ENCODE results near the gene TGM1. TPM values are rescaled to one million over a fixed set of nuclear protein-coding genes. Genes with fewer than 3 reads are reported as not detected.
A peak's percentile ranks its signal among the peaks of the same experiment; 100 is the strongest.

Gene TGM1
- total and polyA plus RNA-seq, 12 donors, result 0.28 to 2.7 (median 0.89) TPM; not detected in 1

GRCh38 chr14:24211311-24211710 is 51.7 kb downstream of the TGM1 start:
- peaks cover 0 to 49% of the 10 kb centered on the region in 2 donors for H3K36me3 ChIP-seq (replicated peaks in 1 of 2)
- peak in 2 of 7 donors; percentile 9 to 22 for DNase-seq

GRCh38 chr14:24207625-24208024 is 55.4 kb downstream of the TGM1 start:
- Histone ChIP-seq H3K4me1 (replicated peaks in 1 of 2) (peaks cover 7 to 12% of the 10 kb centered on the region in 2 donors), H3K9me3 (replicated peaks in 1 of 3) (no peaks in the 10 kb centered on the region), H3K36me3 (replicated peaks in 1 of 2) (peaks cover 0 to 57% of the 10 kb centered on the region in 2 donors), H3K27ac (no peak overlapping the region), H3K4me3 (no peak overlapping the region), H3K27me3 (no peaks in the 10 kb centered on the region)
- TF ChIP-seq CTCF (IDR thresholded peaks at IDR 0.05), result no peak
- no peak for TF ChIP-seq POLR2A (IDR thresholded peaks at IDR 0.05)
- intact Hi-C loops (cut with DNase I), result no loop called here
- WGBS, 4 donors, result 94 to 100% (median 99%) methylated on average over 2 of the region's 2 CpGs
- DNase-seq, result peak in 1 of 7 donors; percentile 4

More at GRCh38 chr14:24211311-24211710, 51.7 kb downstream of the TGM1 start:
- H3K4me1 ChIP-seq (replicated peaks in 1 of 2), result peaks cover 17 to 25% of the 10 kb centered on the region in 2 donors
- intact Hi-C loops (cut with DNase I), result no loop called here
- H3K27ac ChIP-seq, result no peak overlapping the region
- 93 to 97% (median 96%) methylated on average over 6 of the region's 6 CpGs for WGBS, 4 donors
- H3K9me3 ChIP-seq (replicated peaks in 1 of 3), result no peaks in the 10 kb centered on the region
- TF ChIP-seq POLR2A (IDR thresholded peaks at IDR 0.05) (no peak), CTCF (IDR thresholded peaks at IDR 0.05) (no peak)
- no peaks in the 10 kb centered on the region for H3K27me3 ChIP-seq
- no peak overlapping the region for H3K4me3 ChIP-seq

GRCh38 chr14:24207104-24207551 is 55.8 kb downstream of the TGM1 start:
- Histone ChIP-seq H3K27ac (no peak overlapping the region), H3K9me3 (replicated peaks in 1 of 3) (no peaks in the 10 kb centered on the region), H3K4me3 (no peak overlapping the region), H3K4me1 (replicated peaks in 1 of 2) (peaks cover 4 to 7% of the 10 kb centered on the region in 2 donors), H3K36me3 (replicated peaks in 1 of 2) (peaks cover 0 to 57% of the 10 kb centered on the region in 2 donors), H3K27me3 (no peaks in the 10 kb centered on the region)
- DNase-seq, result peak in 3 of 7 donors; percentile 11 to 14 (median 14)
- intact Hi-C loops (cut with DNase I), result no loop called here
- WGBS, 4 donors, result 86 to 95% (median 95%) methylated on average over 5 of the region's 5 CpGs
- TF ChIP-seq POLR2A (IDR thresholded peaks at IDR 0.05), result no peak
- TF ChIP-seq CTCF (IDR thresholded peaks at IDR 0.05), result no peak

GRCh38 chr14:24206260-24207103 is 56.5 kb downstream of the TGM1 start:
- Histone ChIP-seq H3K27me3 (no peaks in the 10 kb centered on the region), H3K36me3 (replicated peaks in 1 of 2) (peaks cover 0 to 57% of the 10 kb centered on the region in 2 donors), H3K27ac (no peak overlapping the region), H3K4me1 (replicated peaks in 1 of 2) (peaks cover 0 to under 1% of the 10 kb centered on the region in 2 donors), H3K4me3 (no peak overlapping the region), H3K9me3 (replicated peaks in 1 of 3) (no peaks in the 10 kb centered on the region)
- no peak for TF ChIP-seq POLR2A (IDR thresholded peaks at IDR 0.05)
- no peak for TF ChIP-seq CTCF (IDR thresholded peaks at IDR 0.05)
- DNase-seq, result peak in 3 of 7 donors; percentile 6 to 35 (median 16)
- 81 to 99% (median 85%) methylated on average over 6 to 11 of the region's 11 CpGs for WGBS, 4 donors
- intact Hi-C loops (cut with DNase I), result no loop called here
